ENCODE data around the gene LRRC74A. TPM values are rescaled to one million over a fixed set of nuclear protein-coding genes. Genes with fewer than 3 reads are reported as not detected.

LRRC74A gene
- total and polyA plus RNA-seq, 2 experiments from 2014 or later: not detected

DNA sequence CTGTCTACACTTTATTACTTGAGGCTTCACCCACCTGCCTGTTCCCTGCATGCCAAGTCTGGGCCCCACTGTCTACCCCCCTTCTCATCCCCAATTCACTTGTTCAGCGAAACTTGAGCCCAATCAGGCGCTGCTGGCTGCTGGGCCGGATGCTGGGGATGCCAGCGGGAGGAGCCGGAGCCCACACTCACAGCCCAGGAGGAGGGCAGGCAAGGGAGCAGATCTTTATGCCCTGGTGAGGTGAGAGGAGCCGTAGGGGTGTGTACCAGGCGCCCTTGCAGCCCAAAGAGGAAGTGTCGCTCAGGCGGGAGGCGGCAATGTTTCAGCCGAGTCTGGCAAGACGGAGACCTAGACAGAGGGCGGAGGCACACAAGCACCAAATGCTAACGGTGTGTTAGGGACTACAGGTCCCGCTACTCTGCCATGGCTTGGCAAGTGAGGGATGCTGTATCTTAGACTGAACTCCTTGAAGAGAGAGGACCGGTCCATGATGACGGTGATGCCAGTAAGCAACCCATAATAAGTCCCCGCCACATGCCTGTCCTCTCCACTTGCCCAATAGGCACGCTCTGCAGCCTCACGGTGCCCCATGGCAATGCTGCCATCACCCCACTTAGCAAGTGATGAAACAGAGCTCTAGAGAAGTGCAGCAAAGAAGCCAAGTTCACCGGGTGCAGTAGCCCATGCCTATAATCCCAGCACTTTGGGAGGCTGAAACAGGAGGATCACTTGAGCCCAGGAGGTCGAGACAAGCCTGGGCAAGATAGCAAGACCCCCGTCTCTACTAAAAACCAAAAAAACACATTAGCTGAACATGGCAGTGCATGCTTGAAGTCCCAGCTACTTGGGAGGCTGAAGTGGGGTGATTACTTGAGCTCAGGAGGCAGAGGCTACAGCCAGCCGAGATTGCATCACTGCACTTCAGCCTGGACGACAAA, 41.6 kb downstream of the LRRC74A start:
- Mint-ChIP-seq H3K9me3 (no peaks in the 10 kb centered on the region; the same call in 2 of the 3 replicates), H3K27ac (no peak overlapping the region; the same call in 1 of the 2 replicates), H3K27me3 (ENCODE audit: insufficient read depth, low read depth, poor library complexity) (peaks cover 8% of the 10 kb centered on the region), H3K36me3 (ENCODE audit: low read depth) (no peaks in the 10 kb centered on the region), H3K4me1 (peaks cover 29% of the 10 kb centered on the region), H3K4me3 (no peak overlapping the region)
- Histone ChIP-seq H2AFZ (peak overlapping the region; percentile 72; the same call in 1 of the 2 replicates), H3K27me3 (ENCODE audit: insufficient read depth) (no peaks in the 10 kb centered on the region; the same call in 1 of the 2 replicates), H4K20me1 (replicated peaks; ENCODE audit: insufficient read depth) (no peaks in the 10 kb centered on the region), H3K4me1 (ENCODE audit: insufficient read depth) (peaks cover 10% of the 10 kb centered on the region; the same call in 1 of the 2 replicates), H3K27ac (ENCODE audit: low read depth) (no peak overlapping the region), H3K4me3 (no peak overlapping the region), H3F3A (replicated peaks; ENCODE audit: low read depth) (no peaks in the 10 kb centered on the region), H3K79me2 (replicated peaks; ENCODE audit: insufficient read depth) (no peaks in the 10 kb centered on the region), H3K36me3 (ENCODE audit: insufficient read depth) (no peaks in the 10 kb centered on the region), H3K9me2 (ENCODE audit: insufficient read depth) (0 out of 2 replicates have a peak, but pooled peaks cover 2% of the 10 kb centered on the region), H3K4me2 (no peak overlapping the region)
- DNase-seq (ENCODE audit: low spot score) (no peak), ATAC-seq (peak; percentile 31)
- TF ChIP-seq CTCF (conservative IDR thresholded peaks at IDR 0.05; ENCODE audit: low read depth in 2 of 2): no peak
- TF ChIP-seq, protein P1, sequence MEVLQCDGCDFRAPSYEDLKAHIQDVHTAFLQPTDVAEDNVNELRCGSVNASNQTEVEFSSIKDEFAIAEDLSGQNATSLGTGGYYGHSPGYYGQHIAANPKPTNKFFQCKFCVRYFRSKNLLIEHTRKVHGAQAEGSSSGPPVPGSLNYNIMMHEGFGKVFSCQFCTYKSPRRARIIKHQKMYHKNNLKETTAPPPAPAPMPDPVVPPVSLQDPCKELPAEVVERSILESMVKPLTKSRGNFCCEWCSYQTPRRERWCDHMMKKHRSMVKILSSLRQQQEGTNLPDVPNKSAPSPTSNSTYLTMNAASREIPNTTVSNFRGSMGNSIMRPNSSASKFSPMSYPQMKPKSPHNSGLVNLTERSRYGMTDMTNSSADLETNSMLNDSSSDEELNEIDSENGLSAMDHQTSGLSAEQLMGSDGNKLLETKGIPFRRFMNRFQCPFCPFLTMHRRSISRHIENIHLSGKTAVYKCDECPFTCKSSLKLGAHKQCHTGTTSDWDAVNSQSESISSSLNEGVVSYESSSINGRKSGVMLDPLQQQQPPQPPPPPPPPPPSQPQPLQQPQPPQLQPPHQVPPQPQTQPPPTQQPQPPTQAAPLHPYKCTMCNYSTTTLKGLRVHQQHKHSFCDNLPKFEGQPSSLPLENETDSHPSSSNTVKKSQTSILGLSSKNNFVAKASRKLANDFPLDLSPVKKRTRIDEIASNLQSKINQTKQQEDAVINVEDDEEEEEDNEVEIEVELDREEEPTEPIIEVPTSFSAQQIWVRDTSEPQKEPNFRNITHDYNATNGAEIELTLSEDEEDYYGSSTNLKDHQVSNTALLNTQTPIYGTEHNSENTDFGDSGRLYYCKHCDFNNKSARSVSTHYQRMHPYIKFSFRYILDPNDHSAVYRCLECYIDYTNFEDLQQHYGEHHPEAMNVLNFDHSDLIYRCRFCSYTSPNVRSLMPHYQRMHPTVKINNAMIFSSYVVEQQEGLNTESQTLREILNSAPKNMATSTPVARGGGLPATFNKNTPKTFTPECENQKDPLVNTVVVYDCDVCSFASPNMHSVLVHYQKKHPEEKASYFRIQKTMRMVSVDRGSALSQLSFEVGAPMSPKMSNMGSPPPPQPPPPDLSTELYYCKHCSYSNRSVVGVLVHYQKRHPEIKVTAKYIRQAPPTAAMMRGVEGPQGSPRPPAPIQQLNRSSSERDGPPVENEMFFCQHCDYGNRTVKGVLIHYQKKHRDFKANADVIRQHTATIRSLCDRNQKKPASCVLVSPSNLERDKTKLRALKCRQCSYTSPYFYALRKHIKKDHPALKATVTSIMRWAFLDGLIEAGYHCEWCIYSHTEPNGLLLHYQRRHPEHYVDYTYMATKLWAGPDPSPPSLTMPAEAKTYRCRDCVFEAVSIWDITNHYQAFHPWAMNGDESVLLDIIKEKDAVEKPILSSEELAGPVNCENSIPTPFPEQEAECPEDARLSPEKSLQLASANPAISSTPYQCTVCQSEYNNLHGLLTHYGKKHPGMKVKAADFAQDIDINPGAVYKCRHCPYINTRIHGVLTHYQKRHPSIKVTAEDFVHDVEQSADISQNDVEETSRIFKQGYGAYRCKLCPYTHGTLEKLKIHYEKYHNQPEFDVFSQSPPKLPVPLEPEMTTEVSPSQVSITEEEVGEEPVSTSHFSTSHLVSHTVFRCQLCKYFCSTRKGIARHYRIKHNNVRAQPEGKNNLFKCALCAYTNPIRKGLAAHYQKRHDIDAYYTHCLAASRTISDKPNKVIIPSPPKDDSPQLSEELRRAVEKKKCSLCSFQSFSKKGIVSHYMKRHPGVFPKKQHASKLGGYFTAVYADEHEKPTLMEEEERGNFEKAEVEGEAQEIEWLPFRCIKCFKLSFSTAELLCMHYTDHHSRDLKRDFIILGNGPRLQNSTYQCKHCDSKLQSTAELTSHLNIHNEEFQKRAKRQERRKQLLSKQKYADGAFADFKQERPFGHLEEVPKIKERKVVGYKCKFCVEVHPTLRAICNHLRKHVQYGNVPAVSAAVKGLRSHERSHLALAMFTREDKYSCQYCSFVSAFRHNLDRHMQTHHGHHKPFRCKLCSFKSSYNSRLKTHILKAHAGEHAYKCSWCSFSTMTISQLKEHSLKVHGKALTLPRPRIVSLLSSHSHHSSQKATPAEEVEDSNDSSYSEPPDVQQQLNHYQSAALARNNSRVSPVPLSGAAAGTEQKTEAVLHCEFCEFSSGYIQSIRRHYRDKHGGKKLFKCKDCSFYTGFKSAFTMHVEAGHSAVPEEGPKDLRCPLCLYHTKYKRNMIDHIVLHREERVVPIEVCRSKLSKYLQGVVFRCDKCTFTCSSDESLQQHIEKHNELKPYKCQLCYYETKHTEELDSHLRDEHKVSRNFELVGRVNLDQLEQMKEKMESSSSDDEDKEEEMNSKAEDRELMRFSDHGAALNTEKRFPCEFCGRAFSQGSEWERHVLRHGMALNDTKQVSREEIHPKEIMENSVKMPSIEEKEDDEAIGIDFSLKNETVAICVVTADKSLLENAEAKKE (CRISPR knock-in tag; IDR thresholded peaks at IDR 0.05): no peak
- TF ChIP-seq CREB1 (CRISPR knock-in tag; IDR thresholded peaks at IDR 0.05; ENCODE audit: low read depth): no peak
- TF ChIP-seq, protein P2, sequence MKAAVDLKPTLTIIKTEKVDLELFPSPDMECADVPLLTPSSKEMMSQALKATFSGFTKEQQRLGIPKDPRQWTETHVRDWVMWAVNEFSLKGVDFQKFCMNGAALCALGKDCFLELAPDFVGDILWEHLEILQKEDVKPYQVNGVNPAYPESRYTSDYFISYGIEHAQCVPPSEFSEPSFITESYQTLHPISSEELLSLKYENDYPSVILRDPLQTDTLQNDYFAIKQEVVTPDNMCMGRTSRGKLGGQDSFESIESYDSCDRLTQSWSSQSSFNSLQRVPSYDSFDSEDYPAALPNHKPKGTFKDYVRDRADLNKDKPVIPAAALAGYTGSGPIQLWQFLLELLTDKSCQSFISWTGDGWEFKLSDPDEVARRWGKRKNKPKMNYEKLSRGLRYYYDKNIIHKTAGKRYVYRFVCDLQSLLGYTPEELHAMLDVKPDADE (IDR thresholded peaks at IDR 0.05): no peak
- TF ChIP-seq STAT1 (IDR thresholded peaks at IDR 0.05; ENCODE audit: unreplicated experiment): no peak
- TF ChIP-seq REST (IDR thresholded peaks at IDR 0.05; ENCODE audit: unreplicated experiment): no peak
- no peak for TF ChIP-seq ZNF331 (CRISPR knock-in tag; IDR thresholded peaks at IDR 0.05; ENCODE audit: low read depth)
- TF ChIP-seq POLR2AphosphoS5 (IDR thresholded peaks at IDR 0.05; ENCODE audit: low read depth): no peak
